ENCODE data around the gene GRIK1.
A peak's percentile ranks its signal among the peaks of the same experiment; 100 is the strongest.

Gene GRIK1

DNA sequence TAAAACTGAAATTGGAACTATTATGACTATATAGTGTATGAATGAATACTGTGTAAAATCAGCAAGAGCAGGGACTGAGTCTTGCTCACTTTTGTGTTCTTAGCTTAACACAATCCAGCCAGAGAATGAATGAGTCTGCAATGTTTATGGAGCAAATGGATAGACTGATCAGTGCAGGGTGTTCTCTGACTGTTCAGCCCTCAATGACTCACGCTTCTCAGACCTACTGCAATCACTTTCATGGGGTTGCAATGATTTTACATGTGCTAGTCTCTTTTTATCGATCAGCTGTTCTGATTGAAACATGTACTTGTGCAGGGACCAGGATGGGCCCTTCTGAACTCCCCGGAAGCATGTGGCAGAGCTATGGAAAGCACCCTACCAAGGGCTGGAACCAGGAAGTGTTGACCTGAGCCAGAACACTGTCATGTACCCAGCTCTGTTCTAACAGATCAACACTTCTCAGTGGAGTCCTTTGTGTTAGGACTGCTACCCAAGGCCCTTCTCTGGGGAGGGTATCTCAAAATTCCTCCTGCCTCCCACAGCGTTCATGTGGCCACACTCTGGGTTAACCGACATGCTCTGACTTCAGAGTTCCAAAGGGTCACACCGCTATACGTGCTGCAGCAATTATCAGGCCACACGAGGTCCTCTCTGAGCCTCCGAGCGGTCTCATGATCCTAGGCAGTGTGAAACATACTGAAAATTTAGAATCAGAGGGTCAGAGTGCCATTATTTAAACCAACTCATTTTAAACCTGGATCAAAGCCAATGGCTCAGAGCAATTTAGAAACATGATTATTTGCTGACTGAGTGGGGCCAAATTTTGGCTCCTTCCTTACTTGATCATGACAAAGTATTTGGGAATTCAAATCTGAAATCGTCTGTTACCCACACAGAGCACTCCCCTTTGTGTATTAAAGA is 35.2 kb downstream of the GRIK1 start:
- DNase-seq, result no peak

DNA sequence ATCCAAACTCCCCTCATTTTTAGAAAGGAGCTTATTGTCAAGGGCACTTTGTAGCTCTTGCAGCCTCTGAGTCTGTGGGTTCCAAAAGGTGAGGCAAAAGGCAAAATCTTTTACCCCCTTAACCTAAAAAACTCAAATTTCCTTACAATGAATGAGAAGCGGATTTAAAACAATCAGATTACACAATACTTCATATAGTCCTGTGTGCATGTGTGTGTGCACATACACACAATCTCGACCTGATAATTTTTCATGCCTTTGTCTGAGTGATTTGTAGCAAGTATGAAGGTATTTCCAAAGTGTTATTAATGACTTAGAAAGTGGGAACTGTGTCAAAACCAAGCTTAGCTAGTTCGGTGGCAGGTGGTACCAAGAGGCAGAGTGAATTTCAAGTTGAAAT is 42.9 kb downstream of the GRIK1 start:
- DNase-seq, result no peak

DNA sequence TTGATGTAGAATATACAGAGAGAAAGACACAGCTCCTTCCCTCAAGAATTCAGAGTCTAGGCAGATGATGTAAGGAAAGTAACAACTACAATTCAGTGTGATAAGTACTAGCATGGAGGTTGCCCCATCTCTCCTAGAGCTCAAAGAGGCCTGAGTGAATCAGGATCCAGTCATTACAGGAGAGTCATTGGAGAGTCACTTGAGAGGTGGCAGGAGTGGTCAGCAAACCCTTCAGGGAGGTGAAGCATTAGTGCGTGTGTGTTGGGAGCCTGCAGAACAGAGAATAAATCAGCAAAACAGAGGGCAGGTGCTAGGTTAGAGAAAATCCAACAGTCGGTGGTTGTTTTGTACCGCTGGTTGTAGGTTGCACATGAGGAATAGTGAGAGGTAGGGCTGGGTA is 46.1 kb downstream of the GRIK1 start:
- no peak for DNase-seq

DNA sequence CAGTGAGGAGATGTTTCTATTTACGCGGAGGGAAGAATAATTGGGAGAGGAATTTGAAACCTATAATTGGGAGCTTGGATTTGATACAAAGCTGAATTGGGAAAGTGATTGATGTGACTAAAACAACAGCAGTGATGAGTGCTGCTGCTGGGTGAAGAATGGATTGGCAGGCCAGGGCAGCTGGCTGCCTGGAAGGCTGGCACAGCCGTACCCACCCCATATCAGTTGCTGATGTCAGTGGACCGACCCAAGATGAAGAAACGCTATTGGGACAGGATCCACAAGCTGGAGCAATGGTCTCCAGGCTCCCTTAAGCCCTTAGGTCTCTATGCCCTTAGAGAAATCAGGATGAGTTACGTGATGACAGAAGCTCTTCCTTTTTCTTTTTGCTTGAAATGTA is 47.4 kb downstream of the GRIK1 start:
- no peak for DNase-seq

DNA sequence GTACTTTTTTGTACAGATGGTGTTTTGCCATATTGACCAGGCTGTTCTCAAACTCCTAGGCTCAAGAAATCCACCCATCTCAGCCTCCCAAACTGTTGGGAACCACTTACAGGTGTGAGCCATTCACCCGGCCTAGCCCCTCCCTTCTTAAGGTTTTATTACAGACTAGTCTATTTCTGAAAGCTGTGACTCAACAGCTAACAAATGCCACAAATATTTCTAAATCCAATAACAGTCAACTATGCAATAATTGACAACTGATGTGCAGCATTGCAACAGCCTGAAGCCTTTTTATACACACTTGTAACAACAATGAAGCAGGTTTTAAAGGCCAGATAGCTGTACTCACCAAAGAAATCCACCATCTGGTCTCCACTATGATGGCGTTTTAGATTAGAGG is 51.4 kb downstream of the GRIK1 start:
- no peak for DNase-seq

DNA sequence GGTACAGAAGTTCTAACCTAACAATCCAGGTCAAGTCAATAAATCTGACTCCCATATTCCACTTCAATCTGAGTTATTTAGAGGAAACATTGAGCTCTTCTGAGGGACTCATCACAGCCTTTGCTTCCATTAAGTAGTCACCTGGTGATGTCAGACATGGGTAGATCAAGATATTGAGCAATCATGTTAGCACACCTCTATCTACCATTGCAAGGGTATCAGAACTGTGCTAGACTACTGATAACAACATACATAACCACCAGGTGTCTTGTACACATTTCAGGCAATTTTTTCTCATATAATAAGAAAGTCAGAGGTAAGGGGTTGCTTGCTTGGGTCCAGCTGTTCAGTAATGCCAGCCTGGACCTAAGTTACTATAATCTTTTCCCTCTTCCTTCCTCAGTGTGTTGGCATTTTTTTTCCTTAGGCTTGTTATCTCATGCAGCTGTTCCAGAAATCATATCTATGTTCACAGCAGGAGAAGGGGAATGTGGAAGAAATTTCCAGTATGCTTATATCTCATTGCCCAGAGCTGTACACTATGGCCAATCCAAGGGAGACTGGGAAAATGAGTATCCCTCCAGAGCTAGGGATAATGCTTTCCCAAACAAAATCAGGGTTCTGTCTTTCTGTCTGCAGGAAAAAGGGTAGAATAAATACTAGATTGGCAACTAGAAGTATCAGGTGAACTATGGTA is 52.3 kb downstream of the GRIK1 start:
- DNase-seq, result no peak

DNA sequence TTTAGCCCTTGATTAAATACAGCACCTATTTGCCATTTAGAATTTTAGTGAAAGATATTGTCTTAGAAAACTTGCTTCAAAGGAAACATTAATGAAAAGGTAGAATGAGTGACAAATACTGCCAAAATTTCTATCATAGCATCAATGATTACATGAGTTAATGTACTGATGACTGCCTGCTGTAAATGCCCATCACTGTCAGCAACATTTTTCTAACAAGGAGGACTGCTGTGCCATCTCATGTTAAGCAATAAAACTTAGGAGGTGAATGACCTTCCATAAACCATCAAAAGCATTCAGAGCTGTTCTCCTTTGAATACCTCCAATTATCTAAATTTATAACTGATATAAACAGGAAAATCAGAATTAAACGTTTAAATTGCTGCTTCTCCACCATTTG is 54.3 kb downstream of the GRIK1 start:
- DNase-seq, result no peak

DNA sequence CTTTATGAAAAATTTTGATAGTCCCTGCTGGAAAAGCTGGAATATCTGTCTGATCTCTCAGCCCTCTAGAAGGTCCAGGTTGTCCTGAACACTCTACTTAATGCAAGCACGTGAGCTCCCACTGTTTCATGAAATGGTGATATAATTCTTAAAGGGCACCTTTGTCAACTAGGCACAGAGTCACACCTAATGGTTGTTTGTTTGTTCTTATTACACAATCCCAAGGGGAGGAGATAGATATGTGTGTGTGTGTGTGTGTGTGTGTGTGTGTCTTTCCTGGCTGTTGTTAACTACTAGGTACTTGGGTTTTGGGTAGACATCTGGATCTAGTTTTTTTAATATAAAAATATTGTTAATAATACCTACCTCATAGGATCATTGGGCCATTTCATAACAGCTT is 63.9 kb downstream of the GRIK1 start:
- DNase-seq, result no peak

DNA sequence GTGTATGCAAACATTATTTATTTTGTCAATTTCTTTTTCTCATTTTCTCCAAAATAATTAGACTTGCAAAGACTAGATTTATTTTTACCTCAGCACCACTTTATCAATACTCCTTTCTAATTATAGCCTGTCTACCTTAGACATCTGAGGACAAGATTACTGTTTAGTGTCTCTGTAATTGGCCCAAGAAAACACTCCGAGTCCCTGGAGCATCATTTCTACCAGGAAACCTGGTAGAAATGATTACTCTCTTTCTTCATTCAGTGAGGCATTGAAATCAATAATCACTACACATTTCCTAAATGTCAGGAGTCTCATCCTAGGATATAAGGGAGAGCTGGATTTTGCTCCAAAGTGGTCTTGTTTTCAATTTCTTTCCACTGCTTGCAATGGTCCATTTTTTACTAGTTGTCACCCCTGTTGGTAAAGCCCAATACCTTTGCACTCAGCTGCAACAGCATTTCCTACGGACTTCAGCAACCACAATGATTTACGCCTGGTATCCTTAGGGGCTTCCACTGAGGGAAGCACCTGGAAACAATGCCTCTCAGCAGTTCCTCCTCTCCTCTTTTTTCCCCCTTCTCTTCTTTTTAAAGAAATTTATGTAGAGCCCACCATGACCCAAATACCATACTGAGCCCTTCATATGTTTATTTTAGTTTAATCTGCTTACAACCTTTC is 64.6 kb downstream of the GRIK1 start:
- DNase-seq, result no peak

DNA sequence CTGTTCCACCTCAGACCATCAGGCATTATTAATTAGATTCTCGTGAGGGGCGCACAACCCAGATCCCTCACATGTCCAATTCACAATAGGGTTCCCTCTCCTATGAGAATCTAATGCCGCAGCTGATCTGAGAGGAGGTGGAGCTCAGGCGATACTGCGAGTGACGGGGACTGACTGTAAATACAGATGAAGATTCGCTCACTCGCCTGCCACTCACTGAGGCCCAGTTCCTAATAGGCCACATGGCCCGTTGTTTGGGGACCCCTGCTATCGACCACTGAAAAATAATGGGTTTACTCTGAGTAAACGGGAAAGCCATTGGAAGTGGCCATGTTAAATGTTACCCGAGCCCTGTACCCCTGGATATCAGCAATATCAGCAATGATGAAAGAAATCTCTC is 65.9 kb downstream of the GRIK1 start:
- no peak for DNase-seq

DNA sequence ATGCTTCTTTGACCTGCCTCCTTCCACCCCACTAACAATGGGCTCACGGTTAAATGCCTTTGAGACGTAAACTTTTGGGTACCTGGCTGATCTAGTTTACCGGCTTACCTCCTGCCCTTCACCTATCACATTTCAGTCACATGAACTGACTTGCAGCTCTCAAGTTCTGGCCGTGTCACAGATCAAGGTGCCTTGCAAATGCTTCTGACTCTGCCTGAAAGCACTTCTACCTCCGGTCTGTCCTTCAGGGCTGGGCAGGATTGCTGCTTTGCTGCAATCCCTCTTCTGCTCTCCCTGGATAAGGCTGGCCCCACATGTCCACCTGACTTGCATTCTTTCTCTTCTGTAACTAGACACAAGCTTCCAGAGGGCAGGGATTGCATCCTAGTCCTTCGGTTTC is 69.0 kb downstream of the GRIK1 start:
- no peak for DNase-seq

DNA sequence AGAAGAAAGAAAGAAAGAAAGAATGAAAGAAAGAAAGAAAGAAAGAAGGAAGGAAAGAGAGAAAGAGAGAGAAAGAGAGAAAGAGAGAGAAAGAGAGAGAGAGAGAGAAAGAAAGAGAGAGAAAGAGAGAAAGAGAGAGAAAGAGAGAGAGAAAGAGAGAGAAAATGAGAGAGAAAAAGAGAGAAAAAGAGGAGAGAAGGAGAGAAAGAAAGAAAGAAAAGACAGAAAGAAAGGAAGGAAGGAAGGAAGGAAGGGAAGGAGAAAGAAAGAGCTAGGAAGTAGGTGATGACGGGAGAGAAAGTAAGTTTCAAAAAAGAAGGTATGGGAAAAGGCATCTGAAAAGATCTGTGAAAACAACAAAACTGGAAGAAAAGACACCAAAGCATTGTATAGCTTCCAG is 72.0 kb downstream of the GRIK1 start:
- DNase-seq, result no peak

DNA sequence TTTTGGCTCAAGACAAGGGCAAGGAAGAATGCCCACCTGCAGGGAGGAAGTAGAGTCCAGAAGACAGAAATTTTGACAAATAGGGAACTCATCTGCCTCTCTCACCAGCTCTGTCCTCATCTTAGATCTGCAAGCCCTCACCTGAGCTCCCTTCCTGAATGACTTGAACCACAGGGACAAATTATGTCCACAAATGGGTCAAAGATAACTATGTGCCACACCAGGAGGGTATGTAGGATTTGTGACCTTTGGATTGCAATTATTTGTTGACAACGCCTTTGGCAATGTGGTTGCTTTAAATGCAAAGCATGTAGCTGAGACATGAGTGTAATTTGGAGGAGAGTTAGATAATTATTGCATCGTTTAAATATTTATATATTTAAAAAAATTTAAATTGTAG is 79.5 kb downstream of the GRIK1 start:
- DNase-seq, result no peak

DNA sequence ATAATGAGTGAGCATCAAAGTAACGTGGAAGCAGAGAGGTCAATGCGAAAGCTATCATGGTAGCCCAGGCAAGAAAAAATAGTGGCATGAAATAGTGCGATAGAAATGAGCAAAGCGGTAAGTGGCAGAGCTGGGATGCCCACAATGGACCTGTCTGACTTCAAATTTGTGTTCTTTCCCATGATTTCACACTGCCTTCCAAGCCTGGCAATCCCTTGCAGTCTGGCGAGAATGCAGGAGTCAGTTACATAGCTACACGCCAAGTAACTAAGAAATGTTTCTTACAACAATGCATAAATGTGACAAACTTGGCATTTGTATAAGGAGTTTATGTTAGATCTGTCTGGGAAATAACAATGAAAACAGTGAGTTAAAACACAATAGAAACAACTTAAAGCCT is 82.6 kb downstream of the GRIK1 start:
- DNase-seq, result no peak

DNA sequence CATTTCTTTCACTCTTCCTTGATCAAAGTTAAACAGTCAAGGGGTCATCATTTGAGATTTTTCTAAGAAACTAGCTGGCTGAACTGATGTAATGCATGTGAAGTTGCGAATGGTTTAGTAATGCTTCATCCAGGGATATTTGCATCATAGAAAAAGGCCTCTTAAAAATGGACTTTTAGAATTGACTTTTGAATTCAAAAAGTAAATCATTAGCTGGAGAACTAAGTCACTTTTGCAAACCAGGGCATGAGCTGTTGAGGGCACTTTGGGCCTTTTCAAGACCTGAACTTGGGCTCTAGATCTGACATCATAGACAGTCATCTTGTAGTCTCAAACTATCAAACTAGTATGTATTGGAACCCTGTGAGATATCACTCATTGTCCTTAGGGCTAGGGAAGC is 85.0 kb downstream of the GRIK1 start:
- no peak for DNase-seq

DNA sequence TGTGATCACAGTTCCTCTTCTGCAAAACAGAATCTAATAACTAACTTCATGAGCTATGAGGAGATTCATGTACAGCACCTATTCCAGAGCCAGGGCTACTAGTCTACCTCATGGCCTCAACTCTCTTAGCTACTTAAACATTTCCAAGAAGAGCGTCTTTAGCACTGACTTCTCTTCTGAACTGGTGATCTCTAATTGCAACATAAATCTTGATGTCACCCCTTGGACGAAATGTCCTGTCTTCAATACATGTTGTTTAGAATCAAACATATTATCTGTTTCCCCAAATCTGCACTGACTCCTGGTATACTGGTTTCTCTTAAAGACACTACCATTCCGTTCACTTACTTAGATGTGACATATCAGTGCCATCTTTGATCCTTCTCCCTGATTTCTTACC is 88.2 kb downstream of the GRIK1 start:
- no peak for DNase-seq

DNA sequence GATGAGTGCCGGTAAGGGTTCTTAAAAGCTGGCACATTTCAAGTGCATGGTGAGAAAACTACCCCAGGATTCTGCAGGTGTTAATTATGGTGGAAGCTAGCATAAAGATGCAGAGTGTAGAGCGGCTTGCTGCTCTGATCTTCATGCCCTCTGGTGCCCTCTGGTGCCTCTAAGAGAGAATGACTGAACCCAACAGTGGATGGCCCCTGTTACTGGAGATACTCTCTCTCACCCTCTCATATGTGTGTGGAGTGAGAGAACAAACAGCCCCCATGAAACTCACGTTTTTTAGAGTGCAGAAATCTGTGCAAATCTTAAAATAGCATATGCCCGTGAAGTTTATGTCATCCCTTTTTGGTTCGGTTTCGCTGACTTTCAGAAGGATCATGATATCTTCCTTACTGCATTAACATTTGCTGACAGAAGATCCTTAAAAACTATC is 90.0 kb downstream of the GRIK1 start:
- DNase-seq, result peak; percentile 12

DNA sequence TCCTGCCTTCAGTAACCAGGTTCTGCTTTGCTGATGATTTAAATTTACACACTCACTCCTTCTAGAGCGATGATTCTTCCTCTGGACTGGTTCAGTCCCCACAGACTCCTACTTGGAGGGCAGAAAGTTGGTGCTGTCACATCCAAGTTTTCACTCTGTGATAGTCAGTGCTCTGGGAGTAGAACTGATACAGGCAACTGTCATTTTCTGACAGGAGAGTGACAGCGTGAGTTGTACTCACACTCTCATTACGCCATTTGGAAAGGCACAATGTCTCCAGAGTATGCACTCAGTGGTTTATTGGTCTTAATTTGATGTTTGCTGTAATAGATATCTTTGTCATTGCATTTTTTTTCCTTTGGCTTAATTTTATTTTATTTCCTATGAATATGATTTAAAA is 96.0 kb downstream of the GRIK1 start:
- no peak for DNase-seq

DNA sequence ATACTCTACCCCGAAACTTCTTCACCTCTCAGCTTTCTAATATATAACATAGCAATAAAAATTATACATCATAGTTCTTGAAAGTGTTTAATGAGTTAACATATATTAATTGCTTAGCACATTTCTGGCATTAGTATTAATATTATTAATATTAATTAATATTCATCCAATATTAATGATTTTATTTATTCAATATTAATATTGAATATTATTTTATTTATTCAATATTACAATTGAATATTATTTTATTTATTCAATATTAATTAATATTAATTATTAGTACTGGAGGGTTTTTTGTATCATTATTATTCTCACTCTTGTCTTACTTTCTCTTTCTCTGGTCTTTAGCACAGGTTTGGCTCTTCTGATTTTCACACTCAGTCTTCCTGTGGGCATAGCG is 105.2 kb downstream of the GRIK1 start:
- no peak for DNase-seq

DNA sequence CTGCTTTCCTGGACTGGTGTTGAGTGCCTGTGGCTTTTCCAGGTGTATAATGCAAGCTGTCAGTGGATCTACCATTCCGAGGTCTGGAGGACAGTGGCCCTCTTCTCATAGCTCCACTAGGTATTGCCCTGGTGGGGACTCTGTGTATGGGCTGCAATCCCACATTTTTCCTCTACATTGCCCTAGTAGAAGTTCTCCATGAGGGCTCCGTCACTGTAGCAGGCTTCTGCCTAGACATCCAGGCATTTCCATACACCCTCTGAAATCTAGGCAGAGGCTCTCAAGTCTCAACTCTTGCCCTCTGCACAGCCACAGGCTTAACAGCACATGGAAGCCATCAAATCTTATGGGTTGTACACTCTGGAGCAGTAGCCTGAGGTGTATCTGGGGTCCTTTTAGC is 107.6 kb downstream of the GRIK1 start:
- DNase-seq, result no peak

DNA sequence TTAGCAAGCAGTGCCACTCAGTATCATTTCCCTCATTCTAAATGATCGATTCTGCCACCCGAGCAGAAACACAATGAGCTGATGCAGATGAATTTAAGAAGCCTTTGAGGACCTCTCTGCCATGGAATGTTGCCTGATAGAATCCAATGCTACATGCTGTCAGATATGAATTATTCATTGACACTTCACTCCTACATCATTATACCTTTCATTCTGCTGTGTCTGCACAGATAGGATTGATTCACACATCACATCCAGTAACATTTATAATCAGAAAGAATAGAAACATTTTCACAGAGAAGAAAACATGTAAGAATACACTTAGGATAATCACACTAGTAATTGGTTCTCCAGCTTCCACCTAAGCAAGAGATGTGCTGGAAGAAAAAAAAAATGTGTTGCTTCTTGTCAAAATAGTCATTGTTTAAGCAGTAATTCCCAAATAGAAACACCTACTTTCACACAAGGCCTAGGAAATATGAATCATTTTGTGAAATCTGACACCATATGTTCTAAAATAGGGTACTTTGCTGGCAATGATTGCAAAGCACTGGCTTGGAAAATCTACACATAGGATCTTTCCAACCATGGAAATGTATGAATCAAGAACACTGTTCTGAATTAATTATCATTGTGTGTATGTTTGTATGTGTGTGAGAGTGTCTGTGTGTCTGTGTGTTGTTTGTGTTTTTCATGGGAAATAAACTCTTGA is 110.1 kb downstream of the GRIK1 start:
- DNase-seq, result no peak

DNA sequence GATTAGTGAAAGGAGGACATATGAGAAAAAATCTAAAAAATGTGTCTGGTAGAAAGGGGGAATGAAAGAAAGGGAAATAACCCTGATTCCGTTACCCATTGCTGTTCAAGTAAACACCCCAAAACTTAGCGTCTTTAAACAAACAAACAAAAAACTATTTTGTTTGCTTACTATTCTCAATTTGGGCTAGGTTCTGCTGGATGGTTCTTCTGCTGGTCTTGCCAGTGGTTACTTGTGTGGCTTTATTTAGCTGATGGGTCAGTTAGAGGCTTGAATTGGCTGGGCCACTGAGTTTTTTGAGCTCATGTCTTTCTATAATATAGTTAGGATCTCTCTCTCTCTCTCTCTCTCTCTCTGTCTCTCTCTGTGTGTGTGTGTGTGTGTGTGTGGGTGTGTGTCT is 112.1 kb downstream of the GRIK1 start:
- no peak for DNase-seq

DNA sequence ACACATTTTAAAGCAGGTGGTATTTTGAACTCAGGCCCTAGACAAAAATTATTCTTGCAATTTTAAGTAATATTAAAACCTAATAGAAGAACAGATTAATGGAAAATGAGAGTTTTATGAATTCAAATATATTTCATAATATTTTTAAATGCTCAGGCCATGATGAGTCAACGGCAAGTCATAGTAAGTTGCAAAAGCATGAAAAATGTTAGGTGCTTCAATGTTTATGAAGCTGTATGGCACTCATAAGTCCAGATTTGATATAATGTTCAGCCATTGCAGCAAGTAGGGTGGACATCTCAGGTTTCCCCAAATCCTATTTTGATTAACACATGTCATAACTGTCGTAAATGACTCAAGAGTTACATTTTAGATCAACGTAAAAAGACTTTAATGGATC is 112.6 kb downstream of the GRIK1 start:
- DNase-seq, result no peak
